H9 (cell line): ENCODE data around the gene CD207. TPM values are rescaled to one million over a fixed set of nuclear protein-coding genes. Genes with fewer than 3 reads are reported as not detected.

ENCODE experiments used
- DNase-seq: peaks from one replicate; pipeline ENCODE4 v3.0.0-alpha.2; 2017
- H2AFZ ChIP-seq: one replicate; pipeline ENCODE4 v1.6.1; 2013; ENCODE audit warnings: mild to moderate bottlenecking, low read length, control low read depth, moderate library complexity
- H2AK5ac ChIP-seq: 2 replicates; pipeline ENCODE4 v1.6.1; 2013; ENCODE audit warnings: low read length, control low read depth, mixed read lengths; ENCODE audit not compliant: insufficient read length
- H2BK120ac ChIP-seq: one replicate; pipeline ENCODE4 v1.6.1; 2013; ENCODE audit warnings: low read depth, mild to moderate bottlenecking, low read length, control low read depth, inconsistent platforms; ENCODE audit not compliant: poor library complexity, severe bottlenecking
- H2BK12ac ChIP-seq: 2 replicates; pipeline ENCODE4 v1.6.1; 2013; ENCODE audit warnings: low read length, control low read depth, mixed read lengths, low read depth; ENCODE audit not compliant: insufficient read length
- H2BK15ac ChIP-seq: 2 replicates; pipeline ENCODE4 v1.6.1; 2013; ENCODE audit warnings: low read depth, low read length, control low read depth
- H2BK20ac ChIP-seq: one replicate; pipeline ENCODE4 v1.6.1; 2013; ENCODE audit warnings: low read depth, mild to moderate bottlenecking, low read length, control low read depth, inconsistent platforms; ENCODE audit not compliant: poor library complexity, severe bottlenecking
- H2BK5ac ChIP-seq: 2 replicates; pipeline ENCODE4 v1.6.1; 2013; ENCODE audit warnings: low read length, control low read depth, mixed read lengths; ENCODE audit not compliant: insufficient read length
- H3K14ac ChIP-seq: 2 replicates; pipeline ENCODE4 v1.6.1; 2013; ENCODE audit warnings: low read length, control low read depth; ENCODE audit not compliant: insufficient read depth
- H3K18ac ChIP-seq: 2 replicates; pipeline ENCODE4 v1.6.1; 2013; ENCODE audit warnings: low read depth, mild to moderate bottlenecking, mixed read lengths, low read length, control low read depth; ENCODE audit not compliant: insufficient read length
- H3K23ac ChIP-seq: 2 replicates; pipeline ENCODE4 v1.6.1; 2013; ENCODE audit warnings: low read length, control low read depth, mixed read lengths, low read depth; ENCODE audit not compliant: insufficient read length
- H3K23me2 ChIP-seq: 2 replicates; pipeline ENCODE4 v1.6.1; 2013; ENCODE audit warnings: low read depth, mild to moderate bottlenecking, mixed read lengths, low read length, control low read depth; ENCODE audit not compliant: insufficient read length, poor library complexity, severe bottlenecking
- H3K27ac ChIP-seq: 2 replicates; pipeline ENCODE4 v1.5.1; 2013; ENCODE audit warnings: low read length, control low read depth, mixed read lengths, low read depth; ENCODE audit not compliant: insufficient read length
- H3K27me3 ChIP-seq: 2 replicates; pipeline ENCODE4 v1.6.1; 2013; ENCODE audit warnings: low read length, control low read depth, inconsistent platforms; ENCODE audit not compliant: insufficient read depth
- H3K4ac ChIP-seq: 2 replicates; pipeline ENCODE4 v1.6.1; 2013; ENCODE audit warnings: low read depth, mild to moderate bottlenecking, control low read depth, inconsistent platforms, low read length, moderate library complexity
- H3K4me1 ChIP-seq: 2 replicates; pipeline ENCODE4 v1.6.1; 2013; ENCODE audit warnings: low read length, control low read depth, inconsistent platforms; ENCODE audit not compliant: insufficient read depth
- H3K4me2 ChIP-seq: 2 replicates; pipeline ENCODE4 v1.6.1; 2013; ENCODE audit warnings: low read length, control low read depth, mixed read lengths; ENCODE audit not compliant: insufficient read length, insufficient read depth
- H3K56ac ChIP-seq: 2 replicates; pipeline ENCODE4 v1.6.1; 2013; ENCODE audit warnings: low read depth, mild to moderate bottlenecking, mixed read lengths, low read length, control low read depth; ENCODE audit not compliant: insufficient read length
- H3K79me1 ChIP-seq: 2 replicates; pipeline ENCODE4 v1.6.1; 2013; ENCODE audit warnings: low read depth, mild to moderate bottlenecking, moderate library complexity, low read length, control low read depth, inconsistent platforms; ENCODE audit not compliant: insufficient read depth, poor library complexity, severe bottlenecking
- H3K79me2 ChIP-seq: 2 replicates; pipeline ENCODE4 v1.6.1; 2013; ENCODE audit warnings: low read length, control low read depth, inconsistent platforms; ENCODE audit not compliant: insufficient read depth
- H3K9ac ChIP-seq: 2 replicates; pipeline ENCODE4 v1.6.1; 2013; ENCODE audit warnings: low read length, control low read depth, mixed read lengths; ENCODE audit not compliant: insufficient read length; ENCODE audit errors: extremely low read depth
- H3K9me3 ChIP-seq: one replicate; pipeline ENCODE4 v1.6.1; 2013; ENCODE audit warnings: low read depth, low read length, inconsistent platforms; ENCODE audit not compliant: control insufficient read depth
- H3T11ph ChIP-seq: one replicate; pipeline ENCODE4 v1.6.1; 2013; ENCODE audit warnings: mild to moderate bottlenecking, low read length, control low read depth, inconsistent platforms
- H4K20me1 ChIP-seq: one replicate; pipeline ENCODE4 v1.6.1; 2013; ENCODE audit not compliant: control insufficient read depth, insufficient read length, insufficient read depth
- H4K5ac ChIP-seq: 2 replicates; pipeline ENCODE4 v1.6.1; 2013; ENCODE audit warnings: low read depth, mild to moderate bottlenecking, mixed read lengths, low read length, control low read depth; ENCODE audit not compliant: insufficient read length
- H4K8ac ChIP-seq: replicated peaks from 2 replicates; pipeline ENCODE4 v1.6.1; 2013; ENCODE audit warnings: low read length, control low read depth, mixed read lengths, low read depth; ENCODE audit not compliant: insufficient read length
- H4K91ac ChIP-seq: 2 replicates; pipeline ENCODE4 v1.6.1; 2013; ENCODE audit warnings: low read depth, mild to moderate bottlenecking, moderate library complexity, mixed read lengths, low read length, control low read depth; ENCODE audit not compliant: insufficient read length
- H3K27ac Mint-ChIP-seq, 3 experiments: 2 replicates in 2 of 3; 3 replicates in 1 of 3; pipeline ENCODE4 v1.8.0; 2020 to 2021; ENCODE audit warnings: mixed read lengths in 3 of 3, mild to moderate bottlenecking in 1 of 3, moderate library complexity in 1 of 3
- H3K27me3 Mint-ChIP-seq: 2 replicates; pipeline ENCODE4 v1.8.0; 2021; ENCODE audit warnings: low read depth, mild to moderate bottlenecking, moderate library complexity, mixed read lengths
- H3K36me3 Mint-ChIP-seq, 3 experiments: 2 replicates in 2 of 3; 3 replicates in 1 of 3; pipeline ENCODE4 v1.8.0; 2020 to 2021; ENCODE audit warnings: low read depth in 3 of 3, mixed read lengths in 3 of 3; ENCODE audit not compliant: insufficient read depth in 1 of 3
- H3K4me1 Mint-ChIP-seq, 2 experiments: 2 replicates each; pipeline ENCODE4 v1.8.0; 2020; ENCODE audit warnings: mixed read lengths in 2 of 2
- H3K4me3 Mint-ChIP-seq, 2 experiments: 2 replicates in 1 of 2; 3 replicates in 1 of 2; pipeline ENCODE4 v1.8.0; 2020 to 2021; ENCODE audit warnings: mild to moderate bottlenecking in 2 of 2, mixed read lengths in 2 of 2, moderate library complexity in 1 of 2
- H3K9me3 Mint-ChIP-seq, 2 experiments: 2 replicates in 1 of 2; 3 replicates in 1 of 2; pipeline ENCODE4 v1.8.0; 2020; ENCODE audit warnings: mild to moderate bottlenecking in 2 of 2, mixed read lengths in 2 of 2, moderate library complexity in 1 of 2
- WGBS: extraction: QIAGEN DNeasy Blood & Tissue Kit; methylation state at CpG from one replicate; pipeline ENCODE4 v1.1.7; 2013; ENCODE audit warnings: missing lambda C conversion rate, low lambda C conversion rate, mixed read lengths; ENCODE audit not compliant: insufficient read length; ENCODE audit errors: extremely low coverage; 5-methylcytosine and 5-hydroxymethylcytosine counted together
- total RNA-seq: library from RNA; stranded (reverse); gene quantifications from 2 replicates; pipeline ENCODE4 v1.2.1, GENCODE V29; 2021
- TF ChIP-seq, protein P1 (sequence below): fragments of 200-600 bp; sonication (generic); conservative IDR thresholded peaks from 3 replicates; pipeline ENCODE4 v1.8.0; 2021; ENCODE audit warnings: antibody characterized with exemption, mild to moderate bottlenecking

Gene CD207
- total RNA-seq, 1 experiment from 2014 or later = not detected

DNA sequence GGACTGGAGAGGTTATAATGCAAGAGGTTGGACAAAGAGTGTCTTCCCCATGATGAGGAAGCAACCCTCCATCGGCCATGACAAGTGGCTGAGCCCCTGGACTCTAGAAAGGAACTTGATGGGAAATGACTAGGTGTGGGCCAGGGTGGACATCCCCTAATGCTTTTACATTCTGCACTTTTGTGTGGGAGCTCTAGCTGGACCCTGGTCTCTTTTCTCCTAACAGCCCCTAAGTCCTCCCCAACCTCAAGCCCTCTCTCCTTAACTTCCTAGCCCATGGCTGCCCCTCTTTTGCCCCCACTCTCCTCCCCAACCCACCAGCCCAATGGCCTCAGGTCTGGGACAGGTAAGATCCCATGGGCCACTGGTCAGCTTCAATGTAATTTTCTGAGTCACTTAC is 2.4 kb downstream of the CD207 start:
- H2AFZ ChIP-seq = no peak overlapping the region
- Mint-ChIP-seq H3K27ac (no peak overlapping the region), H3K27me3 (peaks cover 49% of the 10 kb centered on the region), H3K36me3 (no peaks in the 10 kb centered on the region), H3K9me3 (no peaks in the 10 kb centered on the region), H3K4me1 (peaks cover 8 to 12% of the 10 kb centered on the region in 2 experiments), H3K4me3 (no peak overlapping the region)
- no peak overlapping the region for H4K8ac ChIP-seq
- TF ChIP-seq, protein P1, sequence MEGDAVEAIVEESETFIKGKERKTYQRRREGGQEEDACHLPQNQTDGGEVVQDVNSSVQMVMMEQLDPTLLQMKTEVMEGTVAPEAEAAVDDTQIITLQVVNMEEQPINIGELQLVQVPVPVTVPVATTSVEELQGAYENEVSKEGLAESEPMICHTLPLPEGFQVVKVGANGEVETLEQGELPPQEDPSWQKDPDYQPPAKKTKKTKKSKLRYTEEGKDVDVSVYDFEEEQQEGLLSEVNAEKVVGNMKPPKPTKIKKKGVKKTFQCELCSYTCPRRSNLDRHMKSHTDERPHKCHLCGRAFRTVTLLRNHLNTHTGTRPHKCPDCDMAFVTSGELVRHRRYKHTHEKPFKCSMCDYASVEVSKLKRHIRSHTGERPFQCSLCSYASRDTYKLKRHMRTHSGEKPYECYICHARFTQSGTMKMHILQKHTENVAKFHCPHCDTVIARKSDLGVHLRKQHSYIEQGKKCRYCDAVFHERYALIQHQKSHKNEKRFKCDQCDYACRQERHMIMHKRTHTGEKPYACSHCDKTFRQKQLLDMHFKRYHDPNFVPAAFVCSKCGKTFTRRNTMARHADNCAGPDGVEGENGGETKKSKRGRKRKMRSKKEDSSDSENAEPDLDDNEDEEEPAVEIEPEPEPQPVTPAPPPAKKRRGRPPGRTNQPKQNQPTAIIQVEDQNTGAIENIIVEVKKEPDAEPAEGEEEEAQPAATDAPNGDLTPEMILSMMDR = no peak
- no peak overlapping the region for H3K23ac ChIP-seq
- H3K79me1 ChIP-seq = no peaks in the 10 kb centered on the region
- no peak overlapping the region for H3T11ph ChIP-seq
- no peaks in the 10 kb centered on the region for H3K9me3 ChIP-seq
- no peaks in the 10 kb centered on the region for H3K23me2 ChIP-seq
- no peak for DNase-seq
- no CpG with 5 or more reads among the region's 1 CpG for WGBS
- no peak overlapping the region for H2BK20ac ChIP-seq
- H3K18ac ChIP-seq = no peak overlapping the region
- H4K5ac ChIP-seq = no peak overlapping the region
- H3K14ac ChIP-seq = no peak overlapping the region
- no peaks in the 10 kb centered on the region for H3K79me2 ChIP-seq
- H4K20me1 ChIP-seq = no peaks in the 10 kb centered on the region
- H2AK5ac ChIP-seq = no peak overlapping the region
- H3K9ac ChIP-seq = no peak overlapping the region
- no peak overlapping the region for H2BK12ac ChIP-seq
- peaks cover 2% of the 10 kb centered on the region; the same call in 1 of the 2 replicates for H3K4me1 ChIP-seq
- no peak overlapping the region for H2BK15ac ChIP-seq
- no peak overlapping the region for H4K91ac ChIP-seq
- H3K4me2 ChIP-seq = no peak overlapping the region
- no peak overlapping the region for H2BK5ac ChIP-seq
- H3K27me3 ChIP-seq = no peaks in the 10 kb centered on the region
- H3K4ac ChIP-seq = no peak overlapping the region
- H3K56ac ChIP-seq = no peak overlapping the region
- no peak overlapping the region for H3K27ac ChIP-seq
- H2BK120ac ChIP-seq = no peak overlapping the region
